Kidney epithelial cell (primary cell): Measurements from ENCODE around the gene EEF2K. TPM values are rescaled to one million over a fixed set of nuclear protein-coding genes. Genes with fewer than 3 reads are reported as not detected.
"Not testable (repeated sequence)": the region's sequence is repeated elsewhere in the genome, so short reads cannot be mapped to it uniquely, and the experiment has no call there.

Source experiments
- DNase-seq: peaks from one replicate; pipeline ENCODE4 v3.0.0-alpha.2; 2010; ENCODE audit warnings: low read depth
- H3K27me3 ChIP-seq: 2 replicates; pipeline ENCODE4 v1.6.0; 2011; ENCODE audit warnings: low read length; ENCODE audit not compliant: control insufficient read depth, insufficient read depth
- H3K36me3 ChIP-seq: 2 replicates; pipeline ENCODE4 v1.5.1; 2011; ENCODE audit warnings: low read length; ENCODE audit not compliant: control insufficient read depth, insufficient read depth
- H3K4me3 ChIP-seq: 2 replicates; pipeline ENCODE4 v1.5.1; 2011; ENCODE audit warnings: low read depth, mild to moderate bottlenecking, control low read depth, low read length
- CTCF ChIP-seq: IDR thresholded peaks from 2 replicates; pipeline ENCODE4 v1.5.1; 2011; ENCODE audit warnings: mild to moderate bottlenecking, moderate library complexity, low read length, control low read depth, inconsistent platforms; ENCODE audit not compliant: insufficient read depth, poor library complexity, severe bottlenecking
- total RNA-seq: library from RNA; depleted of rRNA; stranded (reverse); fragments of >200 nt; gene quantifications from 2 replicates; pipeline ENCODE4 v1.2.3, GENCODE V29; 2015

EEF2K gene
- total RNA-seq, 1 donor from 2014 or later: 6.8 TPM

- H3K27me3 ChIP-seq: no peaks in the 10 kb centered on the region
- DNase-seq: no peak
- H3K36me3 ChIP-seq: no peaks in the 10 kb centered on the region
- H3K4me3 ChIP-seq: no peak overlapping the region
- no peak for TF ChIP-seq CTCF
Measured at GRCh38 chr16:22299036-22299435, 93.0 kb downstream of the EEF2K start.

- no peak for DNase-seq
- Histone ChIP-seq H3K36me3 (no peaks in the 10 kb centered on the region), H3K27me3 (no peaks in the 10 kb centered on the region), H3K4me3 (no peak overlapping the region)
- TF ChIP-seq CTCF: peak; percentile 73
Measured at GRCh38 chr16:22300427-22301071, 94.5 kb downstream of the EEF2K start.

GRCh38 chr16:22301423-22301822, 95.3 kb downstream of the EEF2K start:
- H3K4me3 ChIP-seq, DNase-seq, H3K27me3 ChIP-seq, H3K36me3 ChIP-seq: not testable (repeated sequence)

GRCh38 chr16:22302776-22303363, 96.8 kb downstream of the EEF2K start:
- H3K27me3 ChIP-seq: no peaks in the 10 kb centered on the region
- TF ChIP-seq CTCF: no peak
- no peaks in the 10 kb centered on the region for H3K36me3 ChIP-seq
- DNase-seq: no peak
- H3K4me3 ChIP-seq: no peak overlapping the region

- H3K4me3 ChIP-seq: no peak overlapping the region
- H3K27me3 ChIP-seq: no peaks in the 10 kb centered on the region
- TF ChIP-seq CTCF: no peak
- no peak for DNase-seq
- no peaks in the 10 kb centered on the region for H3K36me3 ChIP-seq
Measured at GRCh38 chr16:22304411-22304810, 98.3 kb downstream of the EEF2K start.

GRCh38 chr16:22306788-22307187, 100.7 kb downstream of the EEF2K start:
- Histone ChIP-seq H3K36me3 (no peaks in the 10 kb centered on the region), H3K4me3 (no peak overlapping the region), H3K27me3 (no peaks in the 10 kb centered on the region)
- TF ChIP-seq CTCF: no peak
- no peak for DNase-seq
